ENCODE data around the gene SMNDC1. TPM values are rescaled to one million over a fixed set of nuclear protein-coding genes. Genes with fewer than 3 reads are reported as not detected.

Gene SMNDC1
- total RNA-seq, 1 donor from 2014 or later: 46.7 TPM

- Histone ChIP-seq H3K9ac (ENCODE audit: low read length) (peak overlapping the region; percentile 25), H3K4me1 (ENCODE audit: insufficient read depth, low read length) (peaks cover 12% of the 10 kb centered on the region), H3K36me3 (ENCODE audit: insufficient read depth, low read length) (no peaks in the 10 kb centered on the region), H3K4me2 (ENCODE audit: low read length) (peak overlapping the region; percentile 66), H4K20me1 (ENCODE audit: insufficient read depth, low read length) (no peaks in the 10 kb centered on the region), H3K9me3 (ENCODE audit: insufficient read depth, low read depth, low read length) (no peaks in the 10 kb centered on the region), H3K27me3 (ENCODE audit: insufficient read depth, low read length) (no peaks in the 10 kb centered on the region), H3K79me2 (ENCODE audit: insufficient read depth, low read length) (no peaks in the 10 kb centered on the region), H3K4me3 (ENCODE audit: insufficient read depth, low read depth, low read length) (no peak overlapping the region), H2AFZ (ENCODE audit: low read depth, low read length) (peak overlapping the region; percentile 3), H3K27ac (ENCODE audit: low read depth, low read length) (peak overlapping the region; percentile 54)
- Mint-ChIP-seq H3K27me3 (ENCODE audit: low read depth, unreplicated experiment) (no peaks in the 10 kb centered on the region), H3K4me3 (ENCODE audit: unreplicated experiment) (no peak overlapping the region), H3K27ac (ENCODE audit: unreplicated experiment) (peak overlapping the region; percentile 80), H3K9me3 (ENCODE audit: unreplicated experiment) (no peaks in the 10 kb centered on the region), H3K4me1 (ENCODE audit: low read depth, unreplicated experiment) (peaks cover 11% of the 10 kb centered on the region), H3K36me3 (ENCODE audit: low read depth, unreplicated experiment) (no peaks in the 10 kb centered on the region)
- peak; percentile 85 for FAIRE-seq
- TF ChIP-seq EZH2 (IDR thresholded peaks at IDR 0.05; ENCODE audit: insufficient read depth, low read length): no peak
- peak; percentile 3 for TF ChIP-seq CTCF (IDR thresholded peaks at IDR 0.05; ENCODE audit: insufficient read depth, low read depth, low read length)
- DNase-seq (ENCODE audit: low read depth): peak; percentile 99
Observed at GRCh38 chr10:110336111-110336721, 31.5 kb upstream of the SMNDC1 start.

- Histone ChIP-seq H3K79me2 (ENCODE audit: insufficient read depth, low read length) (no peaks in the 10 kb centered on the region), H4K20me1 (ENCODE audit: insufficient read depth, low read length) (no peaks in the 10 kb centered on the region), H3K9ac (ENCODE audit: low read length) (peak overlapping the region; percentile 25), H3K4me3 (ENCODE audit: insufficient read depth, low read depth, low read length) (no peak overlapping the region), H3K9me3 (ENCODE audit: insufficient read depth, low read depth, low read length) (peaks cover 4% of the 10 kb centered on the region), H3K4me2 (ENCODE audit: low read length) (peak overlapping the region; percentile 66), H3K36me3 (ENCODE audit: insufficient read depth, low read length) (no peaks in the 10 kb centered on the region), H3K27me3 (ENCODE audit: insufficient read depth, low read length) (no peaks in the 10 kb centered on the region), H2AFZ (ENCODE audit: low read depth, low read length) (peak overlapping the region; percentile 3), H3K4me1 (ENCODE audit: insufficient read depth, low read length) (peaks cover 12% of the 10 kb centered on the region), H3K27ac (ENCODE audit: low read depth, low read length) (peak overlapping the region; percentile 41)
- H3K4me3 Mint-ChIP-seq (ENCODE audit: unreplicated experiment): no peak overlapping the region
- DNase-seq (ENCODE audit: low read depth) (no peak), FAIRE-seq (peak; percentile 34)
- H3K36me3 Mint-ChIP-seq (ENCODE audit: low read depth, unreplicated experiment): peaks cover 3% of the 10 kb centered on the region
- H3K27me3 Mint-ChIP-seq (ENCODE audit: low read depth, unreplicated experiment): no peaks in the 10 kb centered on the region
- H3K27ac Mint-ChIP-seq (ENCODE audit: unreplicated experiment): no peak overlapping the region
- H3K9me3 Mint-ChIP-seq (ENCODE audit: unreplicated experiment): peaks cover 5% of the 10 kb centered on the region
- H3K4me1 Mint-ChIP-seq (ENCODE audit: low read depth, unreplicated experiment): peaks cover 11% of the 10 kb centered on the region
- TF ChIP-seq EZH2 (IDR thresholded peaks at IDR 0.05; ENCODE audit: insufficient read depth, low read length) (no peak), CTCF (IDR thresholded peaks at IDR 0.05; ENCODE audit: insufficient read depth, low read depth, low read length) (no peak)
Observed at GRCh38 chr10:110335314-110336064, 30.8 kb upstream of the SMNDC1 start.
